Cortex of kidney (tissue), 1 donor: ENCODE data around the gene HOXB4.

Experiments
- DNase-seq: peaks from one replicate; lab custom pipeline; 2025; lab: John Stamatoyannopoulos, UW

HOXB4 gene

GRCh38 chr17:48571826-48572417 is 6.2 kb downstream of the HOXB4 start:
- no peak for DNase-seq

- no peak for DNase-seq
These were observed 6.9 kb downstream of the HOXB4 start for GRCh38 chr17:48571024-48571818.

GRCh38 chr17:48570325-48571023 is 7.7 kb downstream of the HOXB4 start:
- DNase-seq: no peak

GRCh38 chr17:48569674-48570324 is 8.4 kb downstream of the HOXB4 start:
- DNase-seq: no peak

- no peak for DNase-seq
These were observed 8.9 kb downstream of the HOXB4 start for GRCh38 chr17:48569240-48569582.

- no peak for DNase-seq
These were observed 9.5 kb downstream of the HOXB4 start for GRCh38 chr17:48568499-48569239.

- DNase-seq: no peak
These were observed 10.3 kb downstream of the HOXB4 start for GRCh38 chr17:48567646-48568354.

- no peak for DNase-seq
These were observed 10.9 kb downstream of the HOXB4 start for GRCh38 chr17:48567209-48567608.

GRCh38 chr17:48566717-48567116 is 11.4 kb downstream of the HOXB4 start:
- no peak for DNase-seq

- no peak for DNase-seq
These were observed 12.0 kb downstream of the HOXB4 start for GRCh38 chr17:48565925-48566710.

- DNase-seq: no peak
These were observed 13.1 kb downstream of the HOXB4 start for GRCh38 chr17:48565022-48565554.

- no peak for DNase-seq
These were observed 13.7 kb downstream of the HOXB4 start for GRCh38 chr17:48564188-48565021.

- no peak for DNase-seq
These were observed 14.3 kb downstream of the HOXB4 start for GRCh38 chr17:48563867-48564187.

- no peak for DNase-seq
These were observed 14.7 kb downstream of the HOXB4 start for GRCh38 chr17:48563385-48563838.

GRCh38 chr17:48562934-48563333 is 15.2 kb downstream of the HOXB4 start:
- DNase-seq: no peak

- DNase-seq: no peak
These were observed 16.0 kb downstream of the HOXB4 start for GRCh38 chr17:48561884-48562810.

GRCh38 chr17:48559840-48560817 is 18.0 kb downstream of the HOXB4 start:
- no peak for DNase-seq
